ENCODE results near the gene EIF2A. TPM values are rescaled to one million over a fixed set of nuclear protein-coding genes. Genes with fewer than 3 reads are reported as not detected.

Gene EIF2A
- total RNA-seq, 1 donor from 2014 or later = 122 TPM

DNA sequence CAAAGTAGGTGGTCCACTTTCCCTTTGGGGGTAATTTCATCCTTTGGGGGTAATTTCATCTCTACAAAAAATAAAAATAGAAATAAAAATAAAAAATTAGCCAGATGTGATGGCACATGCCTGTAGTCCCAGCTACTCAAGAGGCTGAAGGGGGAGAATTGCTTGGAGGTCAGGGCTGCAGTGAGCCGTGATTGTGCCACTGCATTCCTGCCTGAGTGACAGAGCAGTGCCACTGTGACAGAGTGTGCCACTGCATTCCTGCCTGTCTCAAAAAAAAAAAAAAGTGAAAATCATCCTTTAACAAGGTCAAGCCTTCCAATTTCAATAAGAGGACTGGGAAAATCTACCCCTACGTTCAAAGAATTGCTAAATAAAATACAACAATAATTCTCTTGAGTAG, 23.0 kb upstream of the EIF2A start:
- Mint-ChIP-seq H3K36me3 (ENCODE audit: low read depth) (no peaks in the 10 kb centered on the region), H3K27ac (no peak overlapping the region), H3K4me3 (no peak overlapping the region), H3K4me1 (ENCODE audit: low read depth) (no peaks in the 10 kb centered on the region), H3K9me3 (no peaks in the 10 kb centered on the region), H3K27me3 (ENCODE audit: insufficient read depth) (peaks cover 15% of the 10 kb centered on the region)
- DNase-seq (ENCODE audit: low spot score) = no peak
- intact Hi-C loops (cut with micrococcal nuclease) = no loop called here

DNA sequence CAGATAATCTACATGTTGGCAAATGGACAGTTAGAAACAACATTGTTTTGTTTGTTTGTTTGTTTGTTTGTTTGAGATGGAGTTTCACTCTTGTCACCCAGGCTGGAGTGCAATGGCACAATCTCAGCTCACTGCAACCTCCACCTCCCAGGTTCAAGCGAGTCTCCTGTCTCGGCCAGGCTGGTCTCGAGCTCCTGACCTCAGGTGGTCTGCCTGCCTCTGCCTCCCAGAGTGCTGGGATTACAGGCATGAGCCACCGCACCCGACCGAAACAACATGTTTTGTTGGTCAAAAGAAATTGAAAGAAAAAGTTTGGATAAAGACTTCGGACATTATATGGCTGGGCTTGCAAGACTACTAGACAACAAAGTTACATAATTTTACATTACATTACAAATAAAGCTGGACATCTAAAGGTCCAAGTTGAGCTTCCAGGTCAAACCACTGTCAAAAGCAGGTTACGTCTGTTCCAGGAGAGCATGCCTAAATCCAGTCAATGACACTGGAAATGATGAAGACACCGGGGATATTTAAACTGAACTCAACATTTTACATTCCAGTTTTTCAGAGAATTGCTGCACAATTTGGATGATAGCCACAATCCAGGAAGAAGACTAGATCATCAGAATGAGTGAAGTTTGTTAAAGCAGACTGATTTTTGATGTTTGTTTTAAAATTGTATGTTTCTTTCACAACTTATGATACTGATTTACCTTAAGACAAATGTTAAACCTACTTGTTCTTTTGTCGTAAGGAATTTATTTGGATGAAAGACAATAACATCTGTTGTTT, 18.9 kb upstream of the EIF2A start:
- intact Hi-C loops (cut with micrococcal nuclease) = loop anchor here (1.0 to 2.0 kb wide), 4 partner anchors 18 to 619 kb away; no protein-coding TSS in a partner anchor
- no peak overlapping the region for H3K27ac Mint-ChIP-seq
- no peaks in the 10 kb centered on the region for H3K9me3 Mint-ChIP-seq
- H3K4me1 Mint-ChIP-seq (ENCODE audit: low read depth) = peaks cover 7% of the 10 kb centered on the region
- no peaks in the 10 kb centered on the region for H3K36me3 Mint-ChIP-seq (ENCODE audit: low read depth)
- DNase-seq (ENCODE audit: low spot score) = no peak
- no peak overlapping the region for H3K4me3 Mint-ChIP-seq
- H3K27me3 Mint-ChIP-seq (ENCODE audit: insufficient read depth) = peaks cover 15% of the 10 kb centered on the region

DNA sequence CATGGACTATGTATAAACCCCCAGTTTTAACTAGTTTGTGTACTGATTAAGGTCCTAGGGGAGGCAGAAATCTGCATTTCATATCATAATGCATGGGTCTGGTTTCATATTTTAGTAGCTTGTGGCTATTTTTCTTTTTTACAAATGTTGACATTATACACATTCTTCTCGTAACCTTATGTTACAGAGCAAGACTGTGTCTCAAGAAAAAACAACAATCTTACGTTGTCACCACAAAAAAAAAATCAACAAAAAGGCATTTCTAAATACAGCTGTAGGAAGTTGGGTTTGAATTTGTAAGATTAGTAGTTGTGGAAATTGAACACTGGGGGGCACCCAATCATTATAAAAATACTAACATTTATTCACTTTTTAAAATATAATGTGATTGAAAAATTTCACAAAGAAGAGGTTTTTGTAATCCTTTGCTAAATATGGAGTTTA, 18.2 kb upstream of the EIF2A start:
- intact Hi-C loops (cut with micrococcal nuclease) = loop anchor here (1.0 to 2.0 kb wide), 4 partner anchors 17 to 618 kb away; no protein-coding TSS in a partner anchor
- no peak overlapping the region for H3K27ac Mint-ChIP-seq
- H3K4me1 Mint-ChIP-seq (ENCODE audit: low read depth) = peaks cover 7% of the 10 kb centered on the region
- H3K27me3 Mint-ChIP-seq (ENCODE audit: insufficient read depth) = peaks cover 17% of the 10 kb centered on the region
- H3K36me3 Mint-ChIP-seq (ENCODE audit: low read depth) = no peaks in the 10 kb centered on the region
- no peak overlapping the region for H3K4me3 Mint-ChIP-seq
- H3K9me3 Mint-ChIP-seq = no peaks in the 10 kb centered on the region
- no peak for DNase-seq (ENCODE audit: low spot score)

DNA sequence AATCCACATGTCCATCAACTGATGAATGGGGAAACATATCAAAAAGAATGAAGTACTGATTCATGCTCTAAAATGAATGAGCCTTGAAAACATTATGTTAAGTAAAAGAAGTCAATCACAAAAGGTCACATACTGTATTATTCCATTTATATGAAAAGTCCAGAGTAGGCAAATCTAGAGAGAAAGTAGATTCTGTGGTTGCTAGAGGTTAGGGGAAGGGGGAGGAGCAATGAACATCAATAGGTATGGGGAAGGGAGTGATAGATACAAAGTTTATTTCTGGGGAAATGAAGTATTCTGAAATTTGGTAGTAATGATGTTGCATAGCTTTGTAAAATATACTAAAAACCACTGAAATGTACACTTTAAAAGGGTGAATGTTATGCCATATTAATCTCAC, 14.8 kb upstream of the EIF2A start:
- Mint-ChIP-seq H3K27ac (no peak overlapping the region), H3K27me3 (ENCODE audit: insufficient read depth) (peaks cover 6% of the 10 kb centered on the region), H3K36me3 (ENCODE audit: low read depth) (no peaks in the 10 kb centered on the region), H3K4me3 (no peak overlapping the region), H3K9me3 (no peaks in the 10 kb centered on the region), H3K4me1 (ENCODE audit: low read depth) (peaks cover 7% of the 10 kb centered on the region)
- intact Hi-C loops (cut with micrococcal nuclease) = no loop called here
- DNase-seq (ENCODE audit: low spot score) = no peak

DNA sequence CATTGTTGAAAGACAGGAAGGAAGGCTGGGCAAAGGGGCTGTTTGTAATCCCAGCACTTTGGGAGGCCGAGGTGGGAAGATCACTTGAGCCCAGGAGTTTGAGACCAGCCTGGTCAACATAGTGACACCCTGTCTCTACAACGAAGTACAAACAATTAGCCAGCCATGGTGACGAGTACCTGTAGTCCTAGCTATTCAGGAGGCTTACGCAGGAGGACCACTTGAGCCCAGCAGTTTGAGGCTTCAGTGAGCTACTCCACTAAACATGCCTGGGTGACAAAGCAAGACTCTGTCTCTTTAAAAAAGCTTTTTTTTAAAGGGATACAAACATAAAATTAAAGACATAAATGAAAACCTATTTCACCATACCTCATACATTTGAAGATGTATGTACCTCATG, 11.4 kb upstream of the EIF2A start:
- no peak for DNase-seq (ENCODE audit: low spot score)
- intact Hi-C loops (cut with micrococcal nuclease) = no loop called here
- Mint-ChIP-seq H3K27me3 (ENCODE audit: insufficient read depth) (peaks cover 4% of the 10 kb centered on the region), H3K4me3 (no peak overlapping the region), H3K27ac (no peak overlapping the region), H3K36me3 (ENCODE audit: low read depth) (no peaks in the 10 kb centered on the region), H3K9me3 (no peaks in the 10 kb centered on the region), H3K4me1 (ENCODE audit: low read depth) (peaks cover 7% of the 10 kb centered on the region)

DNA sequence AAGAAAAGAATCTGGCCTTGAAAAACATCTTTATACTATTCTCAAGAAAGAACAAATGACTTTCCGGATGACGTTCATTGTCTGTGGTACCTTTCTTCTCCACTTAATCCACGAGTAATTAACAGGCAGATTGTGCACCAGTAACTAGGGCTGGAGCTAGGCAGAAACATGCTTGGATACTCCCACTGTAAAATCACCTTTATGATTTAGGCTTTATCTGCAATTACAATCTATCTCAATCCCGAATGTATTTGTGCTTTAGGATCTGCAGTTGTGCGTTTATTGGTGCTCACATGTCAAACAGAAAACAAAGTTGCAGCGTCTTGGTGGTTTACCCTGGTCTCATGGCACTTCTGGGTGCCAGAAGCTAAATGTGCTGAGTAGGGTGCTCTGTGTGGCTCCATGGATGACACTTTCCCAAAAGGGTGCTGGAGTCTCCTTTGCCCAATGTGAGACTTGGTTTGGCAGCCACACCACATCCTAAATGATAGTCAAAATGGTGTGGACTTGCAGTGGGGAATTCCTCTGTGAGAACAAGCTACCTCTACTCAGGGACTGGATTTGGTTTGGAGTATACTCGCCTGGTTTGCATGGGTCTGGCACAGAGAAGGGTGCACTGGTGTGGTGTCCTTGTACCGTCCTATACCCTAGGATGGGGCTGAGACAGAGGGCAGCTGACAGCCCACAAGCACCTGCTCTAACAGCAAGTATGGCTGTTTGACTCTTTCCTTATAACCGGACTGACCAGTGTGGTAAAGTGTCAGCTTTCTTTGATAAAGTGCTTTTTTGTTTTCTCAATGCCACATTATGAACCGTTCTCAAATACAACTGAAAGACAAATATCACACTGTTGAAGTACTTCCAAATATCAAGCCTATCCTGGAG, 8.0 kb upstream of the EIF2A start:
- DNase-seq (ENCODE audit: low spot score) = no peak
- intact Hi-C loops (cut with micrococcal nuclease) = no loop called here
- H3K36me3 Mint-ChIP-seq (ENCODE audit: low read depth) = peaks cover 22% of the 10 kb centered on the region
- H3K4me3 Mint-ChIP-seq = no peak overlapping the region
- peaks cover 24% of the 10 kb centered on the region for H3K4me1 Mint-ChIP-seq (ENCODE audit: low read depth)
- H3K27me3 Mint-ChIP-seq (ENCODE audit: insufficient read depth) = no peaks in the 10 kb centered on the region
- no peak overlapping the region for H3K27ac Mint-ChIP-seq
- no peaks in the 10 kb centered on the region for H3K9me3 Mint-ChIP-seq

DNA sequence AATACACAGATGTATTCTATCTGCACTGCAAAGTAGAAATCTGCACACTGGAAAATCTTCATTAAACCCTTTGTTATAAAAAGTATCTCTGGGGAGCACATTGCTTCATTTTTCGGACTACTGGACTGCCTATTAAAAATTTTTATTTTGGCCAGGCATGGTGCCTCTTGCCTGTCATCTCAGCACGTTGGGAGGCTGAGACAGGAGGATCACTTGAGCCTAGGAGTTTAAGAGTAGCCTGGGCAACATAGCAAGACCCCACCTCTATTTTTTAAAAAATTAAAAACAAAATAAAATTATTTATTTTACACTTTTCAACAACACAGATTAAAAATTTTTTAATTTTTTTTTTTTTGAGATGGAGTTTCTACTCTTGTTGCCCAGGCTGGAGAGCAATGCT, 6.3 kb upstream of the EIF2A start:
- intact Hi-C loops (cut with micrococcal nuclease) = loop anchor here (10.0 kb wide), 1 partner anchor 1595 kb away; no protein-coding TSS in a partner anchor
- Mint-ChIP-seq H3K27me3 (ENCODE audit: insufficient read depth) (no peaks in the 10 kb centered on the region), H3K9me3 (no peaks in the 10 kb centered on the region), H3K4me3 (no peak overlapping the region), H3K4me1 (ENCODE audit: low read depth) (peaks cover 38% of the 10 kb centered on the region), H3K27ac (no peak overlapping the region), H3K36me3 (ENCODE audit: low read depth) (peaks cover 32% of the 10 kb centered on the region)
- DNase-seq (ENCODE audit: low spot score) = no peak

DNA sequence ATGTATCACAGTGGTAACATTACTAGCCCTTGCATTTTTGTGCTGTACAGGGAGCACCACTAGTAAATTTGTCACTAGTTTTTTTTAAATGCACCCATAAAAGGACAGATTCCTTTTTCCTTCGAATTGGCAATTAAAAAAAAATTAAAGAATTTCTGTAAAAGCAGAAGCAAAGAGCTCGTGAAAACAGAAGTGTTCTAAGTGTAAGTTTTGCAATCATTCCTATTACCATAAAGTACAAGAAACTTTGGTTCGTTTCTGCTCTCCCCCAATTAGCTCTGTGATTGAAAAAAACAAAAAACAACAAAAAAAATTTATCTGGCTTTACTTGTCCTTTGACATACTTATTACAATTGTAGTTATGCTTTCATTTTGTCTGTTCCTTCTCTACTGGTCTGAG, 5.6 kb upstream of the EIF2A start:
- peaks cover 39% of the 10 kb centered on the region for H3K36me3 Mint-ChIP-seq (ENCODE audit: low read depth)
- no peak overlapping the region for H3K4me3 Mint-ChIP-seq
- H3K27ac Mint-ChIP-seq = no peak overlapping the region
- no peaks in the 10 kb centered on the region for H3K27me3 Mint-ChIP-seq (ENCODE audit: insufficient read depth)
- peaks cover 38% of the 10 kb centered on the region for H3K4me1 Mint-ChIP-seq (ENCODE audit: low read depth)
- DNase-seq (ENCODE audit: low spot score) = no peak
- intact Hi-C loops (cut with micrococcal nuclease) = loop anchor here (10.0 kb wide), 1 partner anchor 1596 kb away; no protein-coding TSS in a partner anchor
- no peaks in the 10 kb centered on the region for H3K9me3 Mint-ChIP-seq

DNA sequence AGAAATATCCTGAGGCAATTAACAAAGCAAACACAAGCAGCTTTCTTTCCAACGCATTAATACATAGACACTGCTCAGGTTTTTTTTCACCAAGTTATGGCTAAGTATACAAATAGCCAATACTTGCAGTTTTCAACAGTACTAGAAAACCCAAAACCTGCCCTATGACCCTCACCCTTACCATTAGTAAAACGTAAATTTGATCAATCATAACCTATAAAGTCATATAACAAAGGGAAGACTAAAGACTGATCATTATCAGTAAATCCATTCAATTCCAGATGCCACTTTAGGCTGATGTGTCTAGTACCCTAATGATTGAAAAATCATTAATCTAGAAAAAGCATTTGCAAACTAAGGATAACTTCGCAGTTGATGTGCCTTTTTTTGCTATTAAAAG, 3.5 kb upstream of the EIF2A start:
- Mint-ChIP-seq H3K4me1 (ENCODE audit: low read depth) (peaks cover 51% of the 10 kb centered on the region), H3K27me3 (ENCODE audit: insufficient read depth) (no peaks in the 10 kb centered on the region), H3K27ac (no peak overlapping the region), H3K9me3 (no peaks in the 10 kb centered on the region), H3K36me3 (ENCODE audit: low read depth) (peaks cover 45% of the 10 kb centered on the region), H3K4me3 (no peak overlapping the region)
- intact Hi-C loops (cut with micrococcal nuclease) = loop anchor here (10.0 kb wide), 1 partner anchor 1598 kb away; no protein-coding TSS in a partner anchor
- no peak for DNase-seq (ENCODE audit: low spot score)

DNA sequence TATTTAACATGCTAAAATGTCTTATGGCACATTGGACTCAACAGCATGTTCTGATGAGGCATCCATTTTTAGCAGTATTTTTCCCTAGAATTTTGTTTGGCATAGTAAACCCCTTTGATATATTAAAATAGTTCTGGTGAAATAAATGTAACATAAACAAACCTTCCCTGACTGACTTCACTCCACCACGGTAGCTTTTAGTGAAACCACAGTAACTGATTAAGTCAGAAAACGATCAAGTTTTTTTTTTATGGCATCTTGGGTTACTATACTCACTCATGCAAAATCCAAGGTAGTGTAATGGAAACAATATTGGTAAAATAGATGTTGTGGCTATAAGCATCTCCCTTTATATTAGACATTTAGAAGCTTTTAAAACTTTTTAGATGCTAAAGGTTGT, 3.1 kb upstream of the EIF2A start:
- no peak overlapping the region for H3K4me3 Mint-ChIP-seq

DNA sequence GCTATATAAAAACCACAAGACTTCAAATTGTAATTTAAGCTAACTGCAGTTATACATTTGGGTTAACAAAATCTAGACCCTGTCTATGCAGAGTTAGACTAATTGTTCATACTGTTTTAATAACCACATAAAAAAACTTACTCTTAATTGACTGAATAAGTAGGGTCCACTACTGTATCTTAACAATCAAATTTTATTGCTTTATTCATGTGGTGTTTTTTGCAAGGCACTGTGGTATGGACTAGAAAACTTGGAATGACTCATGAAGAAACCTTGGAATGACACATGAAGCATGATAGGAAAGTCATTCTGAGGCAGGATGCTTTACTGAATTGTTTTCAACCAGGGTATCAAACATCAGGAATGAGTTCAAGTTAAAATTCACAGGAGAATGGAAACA, 2.5 kb upstream of the EIF2A start:
- H3K4me1 Mint-ChIP-seq (ENCODE audit: low read depth) = peaks cover 59% of the 10 kb centered on the region
- intact Hi-C loops (cut with micrococcal nuclease) = loop anchor here (10.0 kb wide), 1 partner anchor 1599 kb away; no protein-coding TSS in a partner anchor
- peak overlapping the region; percentile 95 for H3K4me3 Mint-ChIP-seq
- no peaks in the 10 kb centered on the region for H3K9me3 Mint-ChIP-seq
- peaks cover 48% of the 10 kb centered on the region for H3K36me3 Mint-ChIP-seq (ENCODE audit: low read depth)
- no peaks in the 10 kb centered on the region for H3K27me3 Mint-ChIP-seq (ENCODE audit: insufficient read depth)
- no peak for DNase-seq (ENCODE audit: low spot score)
- H3K27ac Mint-ChIP-seq = peak overlapping the region; percentile 53

More for the DNA sequence above, 3.1 kb upstream of the EIF2A start:
- intact Hi-C loops (cut with micrococcal nuclease) = loop anchor here (10.0 kb wide), 1 partner anchor 1599 kb away; no protein-coding TSS in a partner anchor
- H3K36me3 Mint-ChIP-seq (ENCODE audit: low read depth) = peaks cover 48% of the 10 kb centered on the region
- DNase-seq (ENCODE audit: low spot score) = no peak
- no peak overlapping the region for H3K27ac Mint-ChIP-seq
- H3K27me3 Mint-ChIP-seq (ENCODE audit: insufficient read depth) = no peaks in the 10 kb centered on the region
- peaks cover 55% of the 10 kb centered on the region for H3K4me1 Mint-ChIP-seq (ENCODE audit: low read depth)
- H3K9me3 Mint-ChIP-seq = no peaks in the 10 kb centered on the region

DNA sequence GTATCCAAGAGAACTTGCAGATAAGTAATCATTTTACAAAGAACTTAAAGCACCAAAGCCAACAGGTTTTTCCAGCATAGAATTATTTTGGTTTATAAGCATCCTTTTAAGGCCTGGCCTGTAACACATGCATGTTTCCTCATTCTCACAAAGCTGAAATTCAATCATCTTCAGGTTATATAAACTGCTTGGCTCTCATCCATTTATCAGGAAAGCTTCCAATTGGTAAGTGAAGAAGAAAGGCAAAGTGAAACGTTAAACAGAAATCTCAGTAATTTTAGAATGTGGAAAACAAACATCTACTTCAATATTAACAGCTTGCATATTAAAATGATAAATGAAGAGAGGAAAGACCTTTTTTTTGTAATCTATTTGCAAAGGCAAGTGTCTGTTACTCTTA, 1.9 kb upstream of the EIF2A start:
- H3K36me3 Mint-ChIP-seq (ENCODE audit: low read depth) = peaks cover 51% of the 10 kb centered on the region
- H3K4me1 Mint-ChIP-seq (ENCODE audit: low read depth) = peaks cover 64% of the 10 kb centered on the region
- no peaks in the 10 kb centered on the region for H3K9me3 Mint-ChIP-seq
- H3K27me3 Mint-ChIP-seq (ENCODE audit: insufficient read depth) = no peaks in the 10 kb centered on the region
- H3K27ac Mint-ChIP-seq = no peak overlapping the region
- H3K4me3 Mint-ChIP-seq = peak overlapping the region; percentile 95
- DNase-seq (ENCODE audit: low spot score) = no peak
- intact Hi-C loops (cut with micrococcal nuclease) = loop anchor here (1.0 to 10.0 kb wide), 8 partner anchors 16 to 1713 kb away; partner anchors contain the start of genes COMMD2 and GPR171
